ENCODE measurements around the gene TRAK2.

Gene TRAK2

DNA sequence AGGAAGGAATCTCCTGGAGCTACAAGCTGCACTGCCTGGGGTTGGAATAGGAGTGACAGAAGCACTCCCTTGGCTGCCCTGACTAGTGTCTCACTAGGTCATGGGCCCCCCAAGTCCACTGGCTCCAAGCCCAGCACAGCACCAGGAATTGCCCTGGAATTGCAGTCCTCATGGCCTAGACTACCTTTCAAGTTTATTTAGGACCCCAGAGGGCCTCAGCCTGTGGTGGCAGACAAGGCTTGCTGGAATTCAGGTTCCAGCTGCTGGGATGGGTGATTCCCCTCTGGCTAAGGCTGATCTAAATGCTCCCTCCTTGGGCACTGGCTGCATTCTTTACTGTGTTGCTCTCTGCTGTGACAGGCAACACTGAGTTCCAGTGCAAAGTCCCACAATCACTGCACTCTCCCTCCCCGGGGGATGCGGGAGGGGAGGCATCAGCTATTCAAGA is 14.3 kb upstream of the TRAK2 start:
- no peak for DNase-seq (ENCODE audit: low read depth)
- TF ChIP-seq, protein P1, sequence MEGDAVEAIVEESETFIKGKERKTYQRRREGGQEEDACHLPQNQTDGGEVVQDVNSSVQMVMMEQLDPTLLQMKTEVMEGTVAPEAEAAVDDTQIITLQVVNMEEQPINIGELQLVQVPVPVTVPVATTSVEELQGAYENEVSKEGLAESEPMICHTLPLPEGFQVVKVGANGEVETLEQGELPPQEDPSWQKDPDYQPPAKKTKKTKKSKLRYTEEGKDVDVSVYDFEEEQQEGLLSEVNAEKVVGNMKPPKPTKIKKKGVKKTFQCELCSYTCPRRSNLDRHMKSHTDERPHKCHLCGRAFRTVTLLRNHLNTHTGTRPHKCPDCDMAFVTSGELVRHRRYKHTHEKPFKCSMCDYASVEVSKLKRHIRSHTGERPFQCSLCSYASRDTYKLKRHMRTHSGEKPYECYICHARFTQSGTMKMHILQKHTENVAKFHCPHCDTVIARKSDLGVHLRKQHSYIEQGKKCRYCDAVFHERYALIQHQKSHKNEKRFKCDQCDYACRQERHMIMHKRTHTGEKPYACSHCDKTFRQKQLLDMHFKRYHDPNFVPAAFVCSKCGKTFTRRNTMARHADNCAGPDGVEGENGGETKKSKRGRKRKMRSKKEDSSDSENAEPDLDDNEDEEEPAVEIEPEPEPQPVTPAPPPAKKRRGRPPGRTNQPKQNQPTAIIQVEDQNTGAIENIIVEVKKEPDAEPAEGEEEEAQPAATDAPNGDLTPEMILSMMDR (IDR thresholded peaks at IDR 0.05; ENCODE audit: low read depth, low read length, missing control alignments), result no peak

DNA sequence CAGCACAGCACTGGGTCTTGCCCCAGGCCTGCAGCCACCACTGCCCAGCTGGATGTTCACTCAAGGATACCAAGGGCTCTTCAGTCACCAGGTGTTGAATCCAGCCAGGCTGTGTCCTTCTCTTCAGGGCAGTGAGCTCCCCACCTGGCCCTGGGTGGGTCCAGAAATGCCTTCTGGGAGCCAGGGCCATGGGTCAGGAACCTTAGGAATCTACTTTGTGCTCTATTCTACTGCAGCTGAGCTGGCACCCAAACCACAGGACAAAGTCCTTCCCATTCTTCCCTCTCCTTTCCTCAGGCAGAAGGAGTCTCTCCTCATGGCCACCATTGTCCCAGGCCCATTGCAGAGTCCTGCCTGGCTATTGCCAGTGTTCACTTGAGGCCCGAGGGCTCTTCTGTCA is 13.3 kb upstream of the TRAK2 start:
- TF ChIP-seq, protein P1 (IDR thresholded peaks at IDR 0.05; ENCODE audit: low read depth, low read length, missing control alignments), result no peak
- no peak overlapping the region for H3K4me3 ChIP-seq (ENCODE audit: low read depth, low read length)

More for the DNA sequence above, 14.3 kb upstream of the TRAK2 start:
- H3K4me3 ChIP-seq (ENCODE audit: low read depth, low read length), result no peak overlapping the region

DNA sequence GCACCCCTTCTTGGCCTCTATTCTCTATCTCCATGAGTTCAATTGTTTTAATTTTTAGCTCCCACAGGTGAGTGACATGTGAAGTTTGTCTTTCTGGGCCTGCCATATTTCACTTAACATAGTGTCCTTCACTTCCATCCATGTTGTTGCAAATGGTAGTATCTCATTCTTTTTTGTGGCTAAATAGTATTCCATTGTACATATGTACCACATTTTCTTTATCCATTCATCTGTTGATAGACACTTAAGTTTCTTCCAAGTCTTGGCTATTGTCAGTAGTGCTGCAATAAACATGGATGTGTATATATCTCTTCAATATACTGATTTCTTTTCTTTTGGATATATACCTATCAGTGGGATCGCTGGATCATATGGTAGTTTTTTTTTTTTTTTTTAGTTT is 9.3 kb upstream of the TRAK2 start:
- TF ChIP-seq, protein P1 (IDR thresholded peaks at IDR 0.05; ENCODE audit: low read depth, low read length, missing control alignments), result no peak
- DNase-seq (ENCODE audit: low read depth), result no peak
- no peak overlapping the region for H3K4me3 ChIP-seq (ENCODE audit: low read depth, low read length)

More for the DNA sequence above, 13.3 kb upstream of the TRAK2 start:
- no peak for DNase-seq (ENCODE audit: low read depth)

DNA sequence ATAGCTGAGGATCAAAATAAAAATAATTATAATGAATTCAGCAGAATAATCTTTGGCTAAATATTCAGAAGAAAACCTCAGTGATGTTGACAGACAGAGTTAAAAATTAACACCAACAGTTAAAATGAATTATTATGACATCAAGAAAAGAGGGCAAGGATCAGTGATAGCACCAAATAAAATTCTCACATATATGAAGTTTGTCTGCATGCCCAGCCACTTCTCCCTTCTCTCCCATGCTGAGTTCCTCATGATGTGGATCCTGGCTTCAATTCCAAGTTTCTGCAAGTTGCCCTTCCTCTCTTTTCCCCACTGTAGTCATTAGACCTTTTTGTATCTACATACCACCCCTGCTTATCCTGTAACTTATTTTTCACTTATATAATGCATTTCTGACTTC is 7.1 kb upstream of the TRAK2 start:
- DNase-seq (ENCODE audit: low read depth), result no peak

DNA sequence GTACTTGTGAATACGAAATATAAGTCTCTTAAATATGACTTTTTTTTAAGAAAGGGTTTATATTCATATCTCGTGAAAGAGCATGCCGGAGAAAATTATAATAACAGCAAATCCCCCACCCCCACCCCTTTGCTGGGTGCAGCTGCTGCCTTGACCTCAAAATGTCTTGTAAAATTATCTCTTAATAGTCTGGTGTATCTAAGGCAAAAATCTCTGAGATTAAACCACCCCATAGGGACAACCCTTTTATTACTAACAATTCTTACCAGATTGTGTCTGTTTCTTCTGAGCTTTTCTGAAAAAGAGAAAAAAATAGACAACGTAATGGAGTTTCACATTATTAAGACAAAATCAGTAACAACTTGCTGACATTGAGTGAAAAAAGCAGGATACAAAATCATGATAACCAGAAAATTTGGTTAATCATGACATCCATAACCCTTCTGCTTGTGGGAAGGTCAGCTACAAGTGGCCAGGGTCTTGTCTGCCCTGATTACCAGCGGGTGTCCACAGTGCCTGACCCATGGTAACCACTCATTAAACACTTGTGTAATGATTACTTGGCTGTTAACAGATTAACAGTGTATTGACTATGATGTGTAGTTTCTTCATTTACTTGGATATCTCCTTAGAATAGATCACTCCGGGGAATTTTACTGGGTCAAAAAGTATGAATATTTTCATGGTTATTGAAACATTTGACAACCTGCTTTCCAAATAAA is 1.8 kb upstream of the TRAK2 start:
- TF ChIP-seq, protein P1 (IDR thresholded peaks at IDR 0.05; ENCODE audit: low read depth, low read length, missing control alignments), result no peak
- no peak for DNase-seq (ENCODE audit: low read depth)
- H3K4me3 ChIP-seq (ENCODE audit: low read depth, low read length), result no peak overlapping the region

More for the DNA sequence above, 7.1 kb upstream of the TRAK2 start:
- TF ChIP-seq, protein P1 (IDR thresholded peaks at IDR 0.05; ENCODE audit: low read depth, low read length, missing control alignments), result no peak
- no peak overlapping the region for H3K4me3 ChIP-seq (ENCODE audit: low read depth, low read length)

DNA sequence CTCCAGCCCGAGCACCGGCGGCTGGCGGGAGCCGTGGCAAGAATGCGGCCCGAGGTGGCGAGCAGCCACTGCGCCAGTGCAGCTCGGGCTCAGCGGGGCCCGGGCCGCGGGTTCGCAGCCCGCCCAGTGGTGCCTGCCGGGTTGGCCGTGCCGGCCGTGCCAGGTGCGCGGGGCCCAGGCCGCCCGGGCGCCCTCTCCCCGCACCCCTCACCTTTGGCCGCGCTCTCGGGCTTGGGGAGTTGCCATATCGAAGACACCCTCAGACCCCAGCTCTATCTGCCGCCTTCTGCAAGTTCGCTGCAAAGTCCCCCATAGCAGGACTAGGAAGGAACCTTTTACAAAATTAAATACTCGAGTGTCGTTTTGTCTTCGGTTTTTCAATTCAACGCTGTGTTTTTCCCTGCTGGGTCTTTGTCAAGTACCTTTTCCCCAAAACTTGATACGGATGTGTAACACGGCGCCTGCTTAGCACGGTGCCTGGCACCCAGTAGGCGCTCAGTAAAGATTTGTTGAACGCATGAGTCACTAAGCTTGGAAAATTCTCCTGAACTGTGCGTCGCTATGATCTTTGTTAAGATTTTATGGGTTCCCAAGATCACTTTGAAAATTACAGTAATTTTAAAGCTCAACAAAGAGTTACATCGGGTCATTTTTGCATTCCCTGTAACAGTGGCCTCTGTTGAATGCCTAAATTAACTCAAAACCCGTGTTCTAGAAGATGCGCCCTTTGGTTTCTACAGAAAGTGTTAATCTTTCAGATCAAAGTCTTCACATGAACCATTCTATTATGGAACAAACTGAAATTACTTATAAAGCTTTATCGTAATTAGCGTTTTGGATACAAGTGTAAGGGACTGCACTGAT is 1.0 kb upstream of the TRAK2 start:
- DNase-seq (ENCODE audit: low read depth), result no peak
- peak overlapping the region; percentile 100 for H3K4me3 ChIP-seq (ENCODE audit: low read depth, low read length)
- TF ChIP-seq, protein P1 (IDR thresholded peaks at IDR 0.05; ENCODE audit: low read depth, low read length, missing control alignments), result no peak

All from GM12864 (cell line).